Gastroesophageal sphincter (tissue), 3 donors: ENCODE data around the gene NETO1.

Source experiments
- CTCF ChIP-seq, 4 experiments: fragments of 200-600 bp in 2 of 4; fragments of 450-650 bp in 2 of 4; sonication (generic) in 1 of 4; IDR thresholded peaks; one replicate each; pipeline ENCODE4 v1.5.1; 2017 to 2019; ENCODE audit warnings: antibody characterized with exemption in 4 of 4, mild to moderate bottlenecking in 2 of 4, moderate library complexity in 2 of 4
- POLR2A ChIP-seq, 2 donors: fragments of 450-650 bp; IDR thresholded peaks; one replicate each; pipeline ENCODE4 v1.6.1; 2017; ENCODE audit warnings: antibody characterized with exemption in 2 of 2, mild to moderate bottlenecking in 2 of 2, moderate library complexity in 1 of 2

GRCh38 chr18:72692595-72692994 lies 175.2 kb downstream of the NETO1 start:
- no peak for TF ChIP-seq POLR2A (IDR thresholded peaks at IDR 0.05)
- TF ChIP-seq CTCF (IDR thresholded peaks at IDR 0.05), result no peak
